HG02973 (cell line): Measurements from ENCODE around the gene CAPN1.
A peak's percentile ranks its signal among the peaks of the same experiment; 100 is the strongest.
"Not testable (repeated sequence)": the region's sequence is repeated elsewhere in the genome, so short reads cannot be mapped to it uniquely, and the experiment has no call there.

ENCODE experiments used
- ATAC-seq: cut with Tn5 transposase; IDR thresholded peaks from one replicate; pipeline ENCODE4 v1.9.1; 2021; ENCODE audit warnings: moderate library complexity; ENCODE audit not compliant: unreplicated experiment

The CAPN1 gene

DNA sequence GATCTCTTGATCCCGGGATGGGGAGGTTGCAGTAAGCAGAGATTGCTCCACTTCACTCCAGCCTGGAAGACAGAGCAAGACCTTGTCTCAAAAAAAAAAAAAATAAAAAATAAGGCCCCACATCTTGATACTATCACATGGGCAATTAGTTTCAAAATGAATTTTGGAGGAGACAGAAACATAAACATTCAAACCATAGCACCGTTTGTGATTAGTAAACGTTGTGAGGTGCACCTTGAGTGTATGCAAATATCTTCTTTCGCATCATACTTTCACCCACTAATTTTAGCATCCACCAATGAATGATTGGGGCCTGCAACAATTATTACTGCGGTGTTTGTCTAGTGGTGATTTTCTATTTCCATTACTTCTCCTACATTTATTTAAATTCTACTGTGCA, 22.7 kb upstream of the CAPN1 start:
- ATAC-seq = peak; percentile 60

DNA sequence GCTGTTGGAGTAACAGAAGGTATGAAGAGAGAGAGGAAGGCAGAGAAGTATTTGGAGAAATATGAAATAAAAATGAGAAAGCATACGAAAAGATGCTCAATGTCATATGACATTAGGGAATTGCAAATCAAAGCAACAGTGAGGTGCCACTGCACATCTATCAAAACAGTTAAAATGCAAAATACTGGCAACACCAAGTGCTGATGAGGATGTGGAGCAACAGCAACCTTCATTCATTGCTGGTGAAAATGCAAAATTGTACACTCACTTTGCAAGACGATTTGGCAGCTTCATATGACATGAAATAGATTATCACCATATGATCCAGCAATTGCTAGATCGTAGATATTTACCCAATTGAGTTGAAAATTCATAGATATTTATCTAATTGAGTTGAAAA, 21.1 kb upstream of the CAPN1 start:
- no peak for ATAC-seq

DNA sequence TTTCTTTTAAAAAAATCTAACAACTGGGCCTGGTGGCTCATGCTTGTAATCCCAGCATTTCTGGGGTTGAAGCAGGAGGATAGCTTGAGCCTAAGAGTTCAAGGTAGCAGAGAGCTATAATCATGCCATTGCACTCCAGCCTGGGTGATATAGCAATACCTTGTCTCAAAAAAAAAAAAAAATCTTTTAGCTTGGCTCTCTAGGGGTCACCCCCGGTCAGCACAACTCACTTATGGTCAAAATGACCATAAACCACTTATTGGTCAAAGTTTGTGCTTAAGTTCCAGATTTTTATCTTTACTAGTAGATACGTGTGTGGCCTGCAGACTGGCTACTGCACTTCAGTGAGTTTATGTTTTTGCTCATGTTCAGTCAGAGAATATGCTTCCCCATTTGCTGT, 18.0 kb upstream of the CAPN1 start:
- ATAC-seq = no peak

DNA sequence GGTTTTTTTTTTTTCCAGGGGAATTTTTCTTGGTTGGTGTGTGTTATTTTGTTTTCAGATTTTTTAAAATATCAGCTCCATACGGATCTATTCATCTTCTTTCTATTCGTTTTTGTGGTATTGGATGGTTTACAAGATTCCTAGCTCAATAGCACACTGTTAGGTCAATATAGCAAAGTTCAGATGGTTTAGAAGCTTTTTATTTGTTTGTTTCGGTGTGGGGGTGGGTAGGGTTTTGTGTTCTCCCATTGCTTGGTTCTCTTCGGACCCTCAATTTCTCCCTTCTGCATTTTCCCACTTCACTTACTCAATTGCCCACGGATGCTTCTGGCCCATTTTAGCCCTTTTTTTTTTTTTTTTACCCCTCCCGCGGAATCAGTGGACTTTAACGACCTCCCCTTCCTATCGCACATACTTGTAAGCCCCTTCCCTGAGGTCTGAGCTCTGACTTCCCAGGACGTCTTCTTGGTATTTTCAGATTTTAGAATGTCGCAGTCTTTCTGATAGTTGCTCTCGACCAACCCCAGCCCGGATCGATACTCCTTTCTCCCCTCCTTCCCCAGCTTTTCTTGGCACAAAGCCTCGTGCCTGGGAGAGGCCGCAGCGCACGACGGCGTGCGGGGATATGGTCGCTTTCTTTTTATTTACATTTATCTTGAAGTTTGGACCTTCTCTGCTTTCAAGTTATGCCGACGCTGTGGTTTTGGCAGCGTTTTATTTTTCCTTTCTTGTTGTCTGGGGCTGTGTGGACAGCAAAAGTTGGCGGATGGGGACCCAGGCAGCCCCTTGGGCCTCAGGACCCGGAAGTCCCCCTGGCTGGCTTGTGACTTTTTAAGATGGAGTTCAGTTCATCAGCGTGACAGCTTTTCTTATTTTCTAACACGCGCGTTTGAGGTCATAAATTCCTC, 16.1 kb upstream of the CAPN1 start:
- ATAC-seq = no peak

DNA sequence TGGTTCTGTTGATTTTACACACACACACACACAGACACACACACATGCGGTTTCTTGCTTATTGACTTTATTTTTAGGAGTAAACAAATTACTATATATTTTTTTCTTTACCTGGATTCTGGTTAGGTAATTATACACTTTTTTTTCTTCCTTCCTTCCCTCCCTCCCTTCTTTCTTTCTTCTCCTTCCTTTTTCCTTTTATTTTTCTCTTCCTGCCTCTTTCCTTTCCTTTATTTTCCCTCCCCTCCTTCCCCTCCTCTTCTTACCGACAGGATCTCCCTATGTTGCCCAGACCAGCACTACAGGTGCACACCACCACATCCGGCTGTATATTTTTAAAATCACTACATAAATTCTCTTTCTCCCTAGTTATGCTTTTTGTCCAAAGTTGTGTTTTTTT, 14.8 kb upstream of the CAPN1 start:
- ATAC-seq = no peak

DNA sequence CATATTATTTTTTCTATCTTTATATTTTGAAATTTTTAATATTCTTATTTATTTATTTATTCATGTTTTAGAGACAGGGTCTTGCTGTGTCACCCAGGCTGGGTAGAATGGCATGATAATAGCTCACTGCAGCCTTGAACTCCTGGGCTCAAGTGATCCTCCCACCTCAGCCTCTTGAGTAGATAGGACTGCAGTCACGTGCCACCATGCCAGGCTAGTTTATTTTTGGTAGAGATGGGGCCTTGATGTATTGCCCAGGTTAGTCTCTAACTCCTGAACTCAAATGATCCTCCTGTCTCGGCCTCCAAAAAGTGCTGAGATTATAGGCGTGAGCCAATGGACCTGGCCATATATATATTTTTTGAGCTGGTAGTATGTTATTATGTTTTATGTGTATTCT, 14.1 kb upstream of the CAPN1 start:
- no peak for ATAC-seq

DNA sequence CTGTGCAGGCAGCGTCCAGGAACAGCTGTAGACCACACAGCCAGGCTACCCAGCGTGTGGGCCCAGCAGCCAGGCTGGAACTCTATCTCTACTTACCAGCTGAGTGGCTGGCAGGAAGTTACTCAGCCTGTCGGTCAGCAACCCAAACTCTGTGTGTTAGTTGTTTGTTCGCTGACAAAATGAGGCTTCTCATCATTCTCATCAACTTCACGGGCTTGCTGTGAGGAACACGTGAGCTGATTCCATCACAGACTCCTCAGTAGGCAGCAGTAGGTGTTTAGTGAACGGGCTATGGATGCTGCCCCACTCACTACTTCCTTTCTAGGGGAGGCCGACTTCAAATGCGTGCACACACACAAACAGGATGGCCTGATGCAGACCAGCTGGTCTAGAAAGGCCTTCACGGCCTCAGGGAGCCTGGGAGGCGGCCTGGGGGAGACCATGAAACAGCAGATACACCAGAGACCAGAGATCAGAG, 12.5 kb upstream of the CAPN1 start:
- no peak for ATAC-seq

DNA sequence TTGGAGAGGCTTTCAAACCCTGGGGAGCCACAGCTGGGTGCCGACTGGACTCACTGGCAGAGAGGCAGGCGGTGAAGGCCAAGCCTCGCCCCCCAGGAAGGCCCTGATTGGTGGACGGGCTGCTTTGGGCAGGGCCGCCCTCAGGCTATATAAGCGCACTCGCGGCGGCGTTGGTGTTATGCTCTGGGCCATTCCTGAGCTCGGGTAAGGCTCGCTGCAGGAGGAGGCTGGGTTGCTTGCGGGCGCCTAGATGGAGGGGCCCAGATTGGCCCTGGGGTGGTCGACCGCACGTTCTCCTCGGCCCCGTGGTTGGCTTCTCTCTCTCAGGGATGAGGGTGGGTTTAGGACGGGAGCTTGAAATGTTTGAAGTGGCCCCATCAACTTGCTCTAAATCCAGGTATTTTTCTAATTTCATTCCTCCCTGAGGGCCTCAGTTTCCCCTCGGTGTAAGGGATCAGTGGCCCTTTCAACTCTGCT, 11.6 kb upstream of the CAPN1 start, which contains the start of gene SPDYC:
SPDYC (plus strand) TSS at position 176 of the 477 bp plus-strand sequence. CDS start 1,125 bp downstream, outside the sequence.
- ATAC-seq = no peak

DNA sequence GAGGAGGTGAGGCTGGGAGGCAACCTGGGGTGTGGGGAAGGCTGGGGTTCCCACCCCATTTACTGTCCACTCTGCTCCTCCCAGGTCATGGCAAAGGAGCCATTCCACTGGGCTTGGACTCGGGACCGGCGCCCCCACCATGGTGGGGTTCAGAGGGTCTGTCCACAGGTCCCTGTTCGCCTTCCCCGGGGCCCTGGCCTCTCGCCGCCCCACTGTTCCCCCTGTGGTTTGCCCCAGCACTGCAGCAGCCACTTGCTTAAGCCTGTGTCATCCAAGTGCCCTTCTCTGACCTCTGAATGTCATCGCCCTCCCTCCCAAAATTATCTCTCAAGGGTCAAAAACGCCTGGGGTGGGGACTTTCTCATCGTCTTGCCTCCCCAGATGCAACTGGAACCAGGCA, 9.1 kb upstream of the CAPN1 start:
- ATAC-seq = no peak

DNA sequence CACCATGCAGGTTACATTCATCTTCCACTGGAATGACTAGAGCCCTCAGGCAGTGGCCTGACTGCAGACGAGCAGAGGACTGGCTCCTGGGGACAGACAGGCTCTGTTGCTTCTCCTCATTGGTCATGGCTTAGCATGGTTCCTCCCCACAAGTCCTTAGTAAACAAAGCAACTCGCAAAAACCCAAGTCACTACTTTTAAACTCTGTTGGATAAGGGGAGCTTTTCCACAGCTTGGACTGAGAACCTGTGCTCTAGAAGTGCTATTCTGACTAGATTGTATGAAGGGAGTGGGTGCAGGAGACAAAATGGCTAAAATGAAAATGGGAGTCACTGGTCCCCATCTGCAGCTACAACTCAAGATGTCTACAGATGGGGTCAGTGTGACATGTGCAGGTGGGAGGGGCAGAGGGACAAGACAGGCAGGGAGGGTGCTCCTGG, 7.1 kb upstream of the CAPN1 start:
- ATAC-seq = not testable (repeated sequence)

DNA sequence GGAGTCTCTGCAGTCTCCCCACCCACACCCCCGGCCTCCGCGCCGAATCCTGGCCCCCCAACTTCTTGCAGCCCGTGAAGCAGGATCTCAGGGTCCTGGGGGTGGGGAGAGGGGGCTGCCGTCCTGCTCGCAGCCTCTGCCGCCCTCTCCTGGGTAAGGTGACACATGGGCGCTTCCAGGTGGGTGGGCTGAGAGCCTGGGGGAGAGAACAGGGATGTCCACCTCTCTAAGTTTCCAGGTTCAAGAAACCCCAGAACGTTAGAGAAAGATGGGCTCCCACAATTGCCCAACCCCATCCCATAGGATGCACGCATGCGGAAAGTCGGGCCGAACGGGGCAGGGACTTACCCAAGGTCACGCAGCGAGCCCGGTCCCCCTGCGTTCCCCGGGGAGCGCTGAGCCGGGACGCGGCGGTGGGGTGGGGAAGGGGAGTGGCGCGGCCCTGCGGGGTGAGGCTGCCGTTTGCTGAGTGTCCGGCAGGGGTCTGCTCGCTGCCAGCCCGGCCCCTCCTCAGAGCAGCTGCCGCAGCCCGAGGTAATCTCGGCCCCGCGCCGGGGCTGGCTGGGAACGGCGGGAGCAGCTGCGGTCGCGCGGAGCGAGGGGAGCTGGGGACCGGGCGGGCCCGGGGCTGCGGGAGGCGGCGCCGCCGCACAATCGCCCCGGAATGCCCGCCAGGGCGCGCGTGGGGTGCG, 705 bp upstream of the CAPN1 start:
- peak; percentile 52 for ATAC-seq

DNA sequence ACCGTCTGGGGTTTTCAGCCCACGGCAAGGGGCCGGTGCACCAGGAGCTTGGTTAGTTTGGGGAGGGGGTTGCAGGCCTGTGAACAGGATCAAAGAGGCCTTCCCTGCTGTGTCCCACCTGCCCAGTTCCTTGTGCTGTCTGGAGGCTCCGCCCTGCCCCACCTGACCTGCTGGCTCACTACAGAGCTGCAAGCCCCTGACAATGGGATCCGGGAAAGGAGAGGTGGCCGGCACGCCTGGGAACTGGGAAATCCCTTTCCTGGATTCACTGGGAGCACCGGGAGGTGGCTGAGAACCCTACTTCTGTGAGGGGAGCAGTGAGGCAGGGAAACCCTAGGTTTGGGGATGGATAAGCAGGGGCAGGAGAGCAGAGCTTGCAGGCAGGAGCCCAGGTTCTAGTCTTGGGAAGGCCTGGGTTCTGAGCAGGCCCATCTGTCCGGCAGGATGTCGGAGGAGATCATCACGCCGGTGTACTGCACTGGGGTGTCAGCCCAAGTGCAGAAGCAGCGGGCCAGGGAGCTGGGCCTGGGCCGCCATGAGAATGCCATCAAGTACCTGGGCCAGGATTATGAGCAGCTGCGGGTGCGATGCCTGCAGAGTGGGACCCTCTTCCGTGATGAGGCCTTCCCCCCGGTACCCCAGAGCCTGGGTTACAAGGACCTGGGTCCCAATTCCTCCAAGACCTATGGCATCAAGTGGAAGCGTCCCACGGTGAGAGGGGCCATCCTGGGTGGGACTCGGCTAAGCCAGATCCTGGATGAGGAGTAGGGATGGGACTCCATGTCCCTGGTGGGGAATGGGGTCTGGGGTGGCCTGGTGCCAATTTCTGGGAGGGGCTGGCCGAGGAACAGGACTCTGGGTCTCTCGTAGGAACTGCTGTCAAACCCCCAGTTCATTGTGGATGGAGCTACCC, 786 bp downstream of the CAPN1 start:
- no peak for ATAC-seq

DNA sequence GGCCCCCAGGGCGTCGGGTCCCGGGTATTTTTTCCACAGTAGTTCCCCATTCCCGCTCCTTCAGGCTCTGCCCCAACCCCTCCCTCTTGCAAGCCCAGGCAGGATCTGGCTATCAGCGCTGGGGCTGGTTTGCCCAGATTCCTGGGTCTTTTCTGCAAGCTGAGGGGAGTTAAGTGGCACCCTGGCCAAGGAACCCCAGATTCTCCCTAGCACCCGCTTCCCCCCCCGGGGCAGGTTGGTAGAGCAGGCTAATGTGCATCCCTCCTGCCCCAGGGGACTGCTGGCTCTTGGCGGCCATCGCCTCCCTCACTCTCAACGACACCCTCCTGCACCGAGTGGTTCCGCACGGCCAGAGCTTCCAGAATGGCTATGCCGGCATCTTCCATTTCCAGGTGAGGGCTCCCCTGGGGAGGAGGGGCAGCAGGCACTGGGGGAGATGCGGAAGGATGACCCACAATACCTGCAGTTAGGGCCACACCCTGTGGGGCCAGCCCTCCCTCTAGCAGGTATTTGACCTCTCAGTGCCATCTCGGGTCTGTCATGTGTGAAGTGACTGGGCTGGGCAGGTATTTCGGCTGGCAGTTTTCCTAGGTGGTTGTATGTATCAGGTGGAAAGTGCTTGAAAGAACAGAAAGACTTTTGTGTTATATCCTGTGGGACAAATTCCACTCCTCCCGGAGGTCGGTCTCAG, 1.6 kb downstream of the CAPN1 start:
- ATAC-seq = no peak

DNA sequence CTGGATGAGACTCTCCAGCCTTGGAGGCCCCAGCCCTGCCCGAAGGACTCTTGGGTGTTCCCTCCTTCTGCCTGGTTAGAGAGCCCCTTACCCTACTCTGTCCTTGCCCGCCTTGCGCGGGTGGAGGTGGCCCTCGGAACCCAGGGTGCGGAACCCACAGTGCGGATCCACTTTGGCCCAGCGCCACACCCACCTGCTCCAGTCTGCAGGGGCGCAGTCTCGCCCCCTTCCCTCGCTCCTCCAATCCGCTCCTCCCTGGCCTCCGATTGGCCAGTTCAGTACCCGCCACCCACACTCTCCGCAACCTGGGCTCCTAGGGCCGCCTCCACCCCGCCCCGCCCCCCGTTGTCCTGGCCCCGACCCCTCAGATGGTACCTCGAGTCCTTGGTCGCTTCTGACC, 2.4 kb downstream of the CAPN1 start:
- no peak for ATAC-seq

DNA sequence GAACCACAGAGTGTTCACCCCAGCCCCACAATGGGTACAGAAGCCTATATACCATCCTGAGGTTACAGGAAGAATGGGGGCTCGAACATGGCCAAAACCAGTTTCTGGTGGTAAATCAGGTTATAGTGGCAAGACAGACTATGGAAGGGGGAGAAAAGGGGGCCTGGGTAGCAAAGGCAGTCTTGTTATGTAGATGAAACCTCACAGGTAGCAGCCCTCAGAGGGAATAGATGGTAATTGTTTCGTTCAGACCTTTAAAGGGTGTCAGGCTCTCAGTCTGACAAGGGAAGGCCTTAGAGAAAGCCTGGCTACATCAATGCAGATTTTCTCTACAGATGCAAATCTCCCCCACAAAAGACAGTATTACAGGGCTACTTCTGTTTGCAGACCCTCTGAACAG, 3.4 kb downstream of the CAPN1 start:
- ATAC-seq = no peak

DNA sequence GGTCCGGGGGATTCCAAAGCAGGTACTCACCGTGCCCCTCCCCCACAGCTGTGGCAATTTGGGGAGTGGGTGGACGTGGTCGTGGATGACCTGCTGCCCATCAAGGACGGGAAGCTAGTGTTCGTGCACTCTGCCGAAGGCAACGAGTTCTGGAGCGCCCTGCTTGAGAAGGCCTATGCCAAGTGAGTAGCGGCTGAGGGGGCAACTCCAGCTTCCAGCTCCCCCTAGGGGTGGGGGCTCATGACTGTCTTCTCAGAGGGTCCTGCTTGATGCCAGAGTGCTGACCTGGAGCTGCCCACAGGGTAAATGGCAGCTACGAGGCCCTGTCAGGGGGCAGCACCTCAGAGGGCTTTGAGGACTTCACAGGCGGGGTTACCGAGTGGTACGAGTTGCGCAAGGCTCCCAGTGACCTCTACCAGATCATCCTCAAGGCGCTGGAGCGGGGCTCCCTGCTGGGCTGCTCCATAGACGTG, 4.2 kb downstream of the CAPN1 start:
- no peak for ATAC-seq

DNA sequence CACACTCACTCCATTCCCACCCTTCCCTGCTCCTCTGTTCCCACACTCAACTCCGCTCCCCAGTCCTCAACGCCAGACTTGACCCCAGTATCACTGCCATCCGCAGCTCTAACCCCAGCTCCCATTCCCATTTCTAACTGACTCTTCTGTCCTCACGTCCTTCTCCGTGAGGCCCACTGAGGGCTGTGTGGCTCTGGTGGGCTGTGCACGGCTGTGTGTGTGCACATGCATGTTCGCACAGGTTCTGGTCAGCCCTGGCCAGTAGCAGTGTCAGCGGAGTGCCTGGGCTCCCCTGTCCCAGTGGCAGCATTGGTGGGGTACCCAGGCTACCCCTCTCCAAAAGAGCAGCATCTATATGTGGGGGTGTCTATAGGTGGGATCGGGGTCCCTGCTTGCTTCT, 5.0 kb downstream of the CAPN1 start:
- no peak for ATAC-seq

DNA sequence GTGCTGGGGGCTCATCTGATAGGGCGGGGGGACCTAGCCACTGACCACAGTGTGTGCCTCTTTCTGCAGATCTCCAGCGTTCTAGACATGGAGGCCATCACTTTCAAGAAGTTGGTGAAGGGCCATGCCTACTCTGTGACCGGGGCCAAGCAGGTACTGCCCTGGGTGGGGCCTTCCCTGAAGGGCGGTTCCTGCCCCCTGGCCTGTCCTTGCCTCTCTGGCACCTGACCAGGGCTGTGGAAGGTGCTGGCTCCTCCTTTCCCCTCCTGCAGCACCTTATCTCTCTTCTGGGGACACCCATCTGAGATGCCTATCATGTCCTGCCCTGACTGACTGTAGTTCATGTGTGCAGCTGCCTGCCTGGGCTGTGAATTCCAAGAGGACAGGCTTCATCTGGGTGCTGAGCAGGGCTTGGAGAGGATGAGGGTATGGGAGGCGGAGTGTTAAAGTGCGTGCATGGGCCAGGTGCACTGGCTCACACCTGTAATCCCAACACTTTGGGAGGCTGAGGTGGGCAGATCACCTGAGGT, 5.5 kb downstream of the CAPN1 start:
- no peak for ATAC-seq

DNA sequence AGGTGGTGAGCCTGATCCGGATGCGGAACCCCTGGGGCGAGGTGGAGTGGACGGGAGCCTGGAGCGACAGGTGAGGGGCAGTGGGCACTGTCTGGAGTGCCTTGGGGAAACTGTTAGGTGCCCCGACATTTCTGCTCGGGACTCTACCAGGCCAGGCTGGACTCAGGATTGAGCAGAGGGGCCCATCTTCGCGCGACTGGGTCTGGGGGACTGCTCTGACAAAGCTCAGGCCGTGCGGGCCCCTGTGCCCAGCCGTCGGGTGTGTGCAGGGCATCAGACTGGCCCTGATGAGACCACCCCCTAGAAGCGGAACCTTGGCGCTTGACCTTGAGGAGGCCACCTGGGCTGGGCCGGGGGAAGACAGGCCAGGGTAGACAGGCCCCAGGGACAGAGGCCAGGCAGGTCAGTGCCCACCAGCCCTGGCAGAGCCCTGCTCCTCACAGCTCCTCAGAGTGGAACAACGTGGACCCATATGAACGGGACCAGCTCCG, 6.3 kb downstream of the CAPN1 start:
- ATAC-seq = no peak

DNA sequence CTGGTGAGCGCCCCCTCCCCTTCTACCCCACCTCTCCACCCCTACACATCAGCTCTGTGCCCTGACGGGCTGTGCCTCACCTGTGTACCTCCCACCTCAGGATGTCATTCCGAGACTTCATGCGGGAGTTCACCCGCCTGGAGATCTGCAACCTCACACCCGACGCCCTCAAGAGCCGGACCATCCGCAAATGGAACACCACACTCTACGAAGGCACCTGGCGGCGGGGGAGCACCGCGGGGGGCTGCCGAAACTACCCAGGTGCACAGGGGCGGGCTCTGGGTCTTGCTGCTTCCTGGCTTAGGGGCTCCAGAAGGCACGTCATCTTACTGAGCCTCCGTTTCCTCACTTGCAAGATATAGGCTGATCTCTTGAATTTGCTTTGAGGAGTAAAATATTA, 6.8 kb downstream of the CAPN1 start:
- ATAC-seq = no peak
